HCT116 (cell line): ENCODE data around the gene TRIP10. TPM values are rescaled to one million over a fixed set of nuclear protein-coding genes. Genes with fewer than 3 reads are reported as not detected.

Experiments used
- ATAC-seq: fragments of 200-7000 bp; cut with Tn5 transposase; 2 replicates; pipeline ENCODE4 v1.9.1; 2020; ENCODE audit warnings: mild to moderate bottlenecking, moderate library complexity
- BruUV-seq: library from RNA; stranded (reverse); fragments of 400-500 nt; replicated peaks from 2 replicates; lab custom pipeline; 2021; lab: Mats Ljungman, UMichigan
- CTCF ChIA-PET: fragments of 300-600 bp; sonication (Branson Sonifier 250); formaldehyde crosslinking; loops from one replicate; lab custom pipeline; 2021; ENCODE audit warnings: antibody characterized with exemption; lab: Charles Lee
- POLR2A ChIA-PET: fragments of 300-600, 350-600 bp; sonication (Branson Sonifier 250); formaldehyde crosslinking; loops from one replicate; lab custom pipeline; 2021; ENCODE audit warnings: antibody characterized with exemption; lab: Charles Lee
- RAD21 ChIA-PET, 2 experiments: fragments of 300-600 bp; sonication (Branson Sonifier 250); formaldehyde crosslinking; loops; one replicate each; lab custom pipeline; 2023; ENCODE audit warnings: low total read pairs in 2 of 2; ENCODE audit not compliant: uncharacterized antibody in 2 of 2, unreplicated experiment in 2 of 2, low non-redundant PET in 1 of 2; lab: Charles Lee
- DNase-seq: peaks from one replicate; pipeline ENCODE4 v3.0.0-alpha.2; 2010; ENCODE audit warnings: low read depth, low spot score
- H2AFZ ChIP-seq: fragments of 200-600 bp; shearing (Covaris generic), sonication (generic); 2 replicates; pipeline ENCODE4 v1.6.1; 2017; ENCODE audit warnings: low read depth, mixed run types, mixed read lengths, antibody characterized with exemption, low read length; ENCODE audit not compliant: poor library complexity, severe bottlenecking
- H3K27ac ChIP-seq: 2 replicates; pipeline ENCODE4 v1.5.1; 2012; ENCODE audit warnings: low read depth, low read length
- H3K27me3 ChIP-seq: fragments of 200-600 bp; sonication (generic); 2 replicates; pipeline ENCODE4 v1.6.1; 2016; ENCODE audit warnings: mixed run types, low read length, mixed read lengths; ENCODE audit not compliant: insufficient read depth
- H3K36me3 ChIP-seq, 2 experiments: fragments of 200-500 bp in 1 of 2; fragments of 200-600 bp in 1 of 2; sonication (Bioruptor generic) in 1 of 2; sonication (generic) in 1 of 2; 2 replicates each; pipeline versions ENCODE4 v1.5.1 to v1.6.1; 2014 to 2016; ENCODE audit warnings: low read length in 2 of 2, inconsistent platforms in 1 of 2, mixed read lengths in 1 of 2, mixed run types in 1 of 2; ENCODE audit not compliant: insufficient read depth in 2 of 2, control insufficient read depth in 1 of 2
- H3K4me1 ChIP-seq, 2 experiments: fragments of 200-600 bp in 1 of 2; sonication (generic) in 1 of 2; 2 replicates each; pipeline versions ENCODE4 v1.5.1 to v1.6.1; 2012 to 2017; ENCODE audit warnings: low read length in 2 of 2, inconsistent platforms in 1 of 2, mild to moderate bottlenecking in 1 of 2, mixed read lengths in 1 of 2, mixed run types in 1 of 2, moderate library complexity in 1 of 2; ENCODE audit not compliant: insufficient read depth in 2 of 2, control insufficient read depth in 1 of 2
- H3K4me2 ChIP-seq: fragments of 200-600 bp; sonication (generic); 2 replicates; pipeline ENCODE4 v1.6.1; 2017; ENCODE audit warnings: mixed run types, low read length, mixed read lengths
- H3K4me3 ChIP-seq, 2 experiments: fragments of 200-600 bp in 1 of 2; sonication (generic) in 1 of 2; replicated peaks in 1 of 2; 2 replicates each; pipeline ENCODE4 v1.5.1; 2011 to 2016; ENCODE audit warnings: low read length in 2 of 2, control low read depth in 1 of 2, low read depth in 1 of 2, mild to moderate bottlenecking in 1 of 2, mixed read lengths in 1 of 2, mixed run types in 1 of 2
- H3K79me2 ChIP-seq: fragments of 200-600 bp; sonication (generic); 2 replicates; pipeline ENCODE4 v1.6.1; 2017; ENCODE audit warnings: mild to moderate bottlenecking, mixed run types, low read length, moderate library complexity, mixed read lengths; ENCODE audit not compliant: insufficient read depth
- H3K9ac ChIP-seq: fragments of 200-600 bp; sonication (generic); 2 replicates; pipeline ENCODE4 v1.6.1; 2016; ENCODE audit warnings: low read length, mixed read lengths
- H3K9me2 ChIP-seq: fragments of 200-600 bp; sonication (generic), shearing (Covaris generic); 2 replicates; pipeline ENCODE4 v1.6.1; 2017; ENCODE audit warnings: mixed run types, mild to moderate bottlenecking, moderate library complexity; ENCODE audit not compliant: insufficient read depth
- H3K9me3 ChIP-seq, 2 experiments: fragments of 200-500 bp in 1 of 2; fragments of 200-600 bp in 1 of 2; sonication (Bioruptor generic) in 1 of 2; sonication (generic) in 1 of 2; 2 replicates each; pipeline ENCODE4 v1.6.1; 2014 to 2017; ENCODE audit warnings: low read length in 2 of 2, mixed read lengths in 2 of 2, inconsistent platforms in 1 of 2, low read depth in 1 of 2, mild to moderate bottlenecking in 1 of 2, mixed run types in 1 of 2, moderate library complexity in 1 of 2; ENCODE audit not compliant: control insufficient read depth in 1 of 2, insufficient read depth in 1 of 2
- H4K20me1 ChIP-seq: fragments of 200-600 bp; sonication (generic), shearing (Covaris generic); 2 replicates; pipeline ENCODE4 v1.6.1; 2017; ENCODE audit warnings: mixed run types, mild to moderate bottlenecking, moderate library complexity; ENCODE audit not compliant: insufficient read depth
- ATF3 ChIP-seq: IDR thresholded peaks from 2 replicates; pipeline ENCODE4 v1.6.1; 2012
- EGR1 ChIP-seq: IDR thresholded peaks from 2 replicates; pipeline ENCODE4 v1.6.1; 2012; ENCODE audit warnings: low read depth
- ELF1 ChIP-seq: IDR thresholded peaks from 2 replicates; pipeline ENCODE4 v1.6.1; 2012; ENCODE audit warnings: low read depth, borderline replicate concordance
- JUND ChIP-seq: IDR thresholded peaks from 2 replicates; pipeline ENCODE4 v1.6.1; 2012
- POLR2AphosphoS5 ChIP-seq: IDR thresholded peaks from 2 replicates; pipeline ENCODE4 v1.6.1; 2011; ENCODE audit warnings: mild to moderate bottlenecking, low read depth, low read length, moderate library complexity
- SIN3A ChIP-seq: IDR thresholded peaks from 2 replicates; pipeline ENCODE4 v1.6.1; 2012; ENCODE audit warnings: low read depth
- SP1 ChIP-seq: IDR thresholded peaks from 2 replicates; pipeline ENCODE4 v1.6.1; 2012; ENCODE audit warnings: low read depth
- TCF7L2 ChIP-seq: IDR thresholded peaks from 2 replicates; pipeline ENCODE4 v1.7.0; 2011; ENCODE audit warnings: borderline replicate concordance, inconsistent platforms; ENCODE audit not compliant: insufficient read depth, insufficient read length; ENCODE audit errors: extremely low read depth
- ZFX ChIP-seq: fragments of 450-650 bp; IDR thresholded peaks from 2 replicates; pipeline ENCODE4 v1.6.1; 2017
- intact Hi-C: fragments of 100-400 bp; cut with micrococcal nuclease; formaldehyde crosslinking; loops from 2 replicates; pipeline ENCODE4 v1.10.0; 2022
- total RNA-seq: library from RNA; stranded (reverse); gene quantifications from one replicate; pipeline ENCODE4 v1.2.1, GENCODE V29; 2021; ENCODE audit not compliant: unreplicated experiment

Gene TRIP10
- total RNA-seq, 1 experiment from 2014 or later = 111 TPM

- Histone ChIP-seq H2AFZ (no peak overlapping the region), H3K9me2 (no peaks in the 10 kb centered on the region), H3K4me2 (no peak overlapping the region), H3K27ac (no peak overlapping the region), H3K27me3 (no peaks in the 10 kb centered on the region; the same call in 1 of the 2 replicates), H3K4me3 (no peak overlapping the region), H4K20me1 (no peaks in the 10 kb centered on the region), H3K79me2 (no peaks in the 10 kb centered on the region), H3K4me1 (0 out of 4 replicates have a peak, but pooled peaks cover 0 to under 1% of the 10 kb centered on the region in 2 experiments), H3K9ac (no peak overlapping the region), H3K9me3 (no peaks in the 10 kb centered on the region), H3K36me3 (no peaks in the 10 kb centered on the region)
- ChIA-PET CTCF (no interaction called here), POLR2A (no interaction called here), RAD21 (no interaction called here)
- intact Hi-C loops = no loop called here
- no TSS peak for BruUV-seq
- TF ChIP-seq SIN3A = no peak
- TF ChIP-seq ELF1 = no peak
- TF ChIP-seq JUND = no peak
- ATAC-seq (no peak), DNase-seq (no peak)
Measured at GRCh38 chr19:6712231-6712630, 27.2 kb upstream of the TRIP10 start.

GRCh38 chr19:6712692-6713670 lies 26.5 kb upstream of the TRIP10 start:
- BruUV-seq = no TSS peak
- no peak overlapping the region for H3K4me2 ChIP-seq
- POLR2A ChIA-PET = no interaction called here

More at GRCh38 chr19:6712692-6713670, 26.5 kb upstream of the TRIP10 start:
- RAD21 ChIA-PET = no interaction called here
- H2AFZ ChIP-seq = no peak overlapping the region
- H3K79me2 ChIP-seq = no peaks in the 10 kb centered on the region
- H3K4me1 ChIP-seq = peaks cover 0 to 8% of the 10 kb centered on the region in 2 experiments; a peak in 1 of 4 replicates
- no peaks in the 10 kb centered on the region for H3K9me2 ChIP-seq
- intact Hi-C loops = no loop called here
- DNase-seq (no peak), ATAC-seq (no peak)
- no peaks in the 10 kb centered on the region for H3K36me3 ChIP-seq
- H4K20me1 ChIP-seq = no peaks in the 10 kb centered on the region
- TF ChIP-seq SP1 = no peak
- no peak for TF ChIP-seq TCF7L2
- no peak for TF ChIP-seq POLR2AphosphoS5
- no peak for TF ChIP-seq ATF3
- TF ChIP-seq ZFX = no peak
- TF ChIP-seq EGR1 = no peak
- no peaks in the 10 kb centered on the region for H3K9me3 ChIP-seq
- CTCF ChIA-PET = no interaction called here
- H3K27ac ChIP-seq = no peak overlapping the region
- no peaks in the 10 kb centered on the region; the same call in 1 of the 2 replicates for H3K27me3 ChIP-seq
- H3K9ac ChIP-seq = no peak overlapping the region
- no peak overlapping the region for H3K4me3 ChIP-seq
